ENCODE results near the gene CSRNP2. TPM values are rescaled to one million over a fixed set of nuclear protein-coding genes. Genes with fewer than 3 reads are reported as not detected.

The CSRNP2 gene
- total and polyA plus RNA-seq, 2 experiments from 2014 or later = 23.2 to 30.5 TPM

GRCh38 chr12:51048661-51049251, 34.6 kb downstream of the CSRNP2 start:
- Histone ChIP-seq H3K4me2 (peak overlapping the region; percentile 95), H3K36me3 (replicated peaks; ENCODE audit: insufficient read depth, low read depth) (no peaks in the 10 kb centered on the region), H3K4me1 (ENCODE audit: insufficient read depth) (peaks cover 8% of the 10 kb centered on the region), H3K79me2 (peaks cover 32% of the 10 kb centered on the region), H3K9me2 (replicated peaks; ENCODE audit: insufficient read depth) (no peaks in the 10 kb centered on the region), H3K4me3 (peak overlapping the region; percentile 49), H4K20me1 (ENCODE audit: insufficient read depth, poor library complexity, severe bottlenecking) (no peaks in the 10 kb centered on the region), H3K27me3 (no peaks in the 10 kb centered on the region), H3K9me3 (ENCODE audit: low read depth) (no peaks in the 10 kb centered on the region), H2AFZ (peak overlapping the region; percentile 74), H3K27ac (peak overlapping the region; percentile 95)
- DNase-seq (ENCODE audit: low spot score) = no peak
- TF ChIP-seq, protein P1, sequence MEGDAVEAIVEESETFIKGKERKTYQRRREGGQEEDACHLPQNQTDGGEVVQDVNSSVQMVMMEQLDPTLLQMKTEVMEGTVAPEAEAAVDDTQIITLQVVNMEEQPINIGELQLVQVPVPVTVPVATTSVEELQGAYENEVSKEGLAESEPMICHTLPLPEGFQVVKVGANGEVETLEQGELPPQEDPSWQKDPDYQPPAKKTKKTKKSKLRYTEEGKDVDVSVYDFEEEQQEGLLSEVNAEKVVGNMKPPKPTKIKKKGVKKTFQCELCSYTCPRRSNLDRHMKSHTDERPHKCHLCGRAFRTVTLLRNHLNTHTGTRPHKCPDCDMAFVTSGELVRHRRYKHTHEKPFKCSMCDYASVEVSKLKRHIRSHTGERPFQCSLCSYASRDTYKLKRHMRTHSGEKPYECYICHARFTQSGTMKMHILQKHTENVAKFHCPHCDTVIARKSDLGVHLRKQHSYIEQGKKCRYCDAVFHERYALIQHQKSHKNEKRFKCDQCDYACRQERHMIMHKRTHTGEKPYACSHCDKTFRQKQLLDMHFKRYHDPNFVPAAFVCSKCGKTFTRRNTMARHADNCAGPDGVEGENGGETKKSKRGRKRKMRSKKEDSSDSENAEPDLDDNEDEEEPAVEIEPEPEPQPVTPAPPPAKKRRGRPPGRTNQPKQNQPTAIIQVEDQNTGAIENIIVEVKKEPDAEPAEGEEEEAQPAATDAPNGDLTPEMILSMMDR (IDR thresholded peaks at IDR 0.05; ENCODE audit: poor library complexity) = no peak
- TF ChIP-seq EZH2phosphoT487 (IDR thresholded peaks at IDR 0.05; ENCODE audit: low read depth, severe bottlenecking, unreplicated experiment) = no peak
- TF ChIP-seq EZH2 (IDR thresholded peaks at IDR 0.05; ENCODE audit: borderline replicate concordance) = no peak
- 45% methylated on average over 14 of the region's 14 CpGs for WGBS (ENCODE audit: low lambda C conversion rate, missing lambda C conversion rate)

GRCh38 chr12:51047655-51048540, 35.5 kb downstream of the CSRNP2 start, which contains the start of gene LETMD1:
Gene LETMD1 (plus strand): TSS chr12:51048327. CDS start chr12:51048357, 30 bp downstream.
- H3K9me2 ChIP-seq (replicated peaks; ENCODE audit: insufficient read depth) = no peaks in the 10 kb centered on the region
- H3K9me3 ChIP-seq (ENCODE audit: low read depth) = no peaks in the 10 kb centered on the region
- peaks cover 32% of the 10 kb centered on the region for H3K79me2 ChIP-seq
- peak within 1 kb of the TSS; percentile 89 for H2AFZ ChIP-seq
- DNase-seq (ENCODE audit: low spot score) = peak; percentile 97
- TF ChIP-seq EZH2 (IDR thresholded peaks at IDR 0.05; ENCODE audit: borderline replicate concordance) = no peak
- TF ChIP-seq, protein P1 (IDR thresholded peaks at IDR 0.05; ENCODE audit: poor library complexity) = peak; percentile 98
- no peaks in the 10 kb centered on the region for H4K20me1 ChIP-seq (ENCODE audit: insufficient read depth, poor library complexity, severe bottlenecking)
- H3K36me3 ChIP-seq (replicated peaks; ENCODE audit: insufficient read depth, low read depth) = no peaks in the 10 kb centered on the region
- H3K4me3 ChIP-seq = peak within 1 kb of the TSS; percentile 66
- 6% methylated on average over 51 of the region's 51 CpGs for WGBS (ENCODE audit: low lambda C conversion rate, missing lambda C conversion rate)
- H3K27ac ChIP-seq = peak within 1 kb of the TSS; percentile 95
- H3K4me2 ChIP-seq = peak within 1 kb of the TSS; percentile 95
- H3K4me1 ChIP-seq (ENCODE audit: insufficient read depth) = peaks cover 8% of the 10 kb centered on the region
- no peaks in the 10 kb centered on the region for H3K27me3 ChIP-seq

DNA sequence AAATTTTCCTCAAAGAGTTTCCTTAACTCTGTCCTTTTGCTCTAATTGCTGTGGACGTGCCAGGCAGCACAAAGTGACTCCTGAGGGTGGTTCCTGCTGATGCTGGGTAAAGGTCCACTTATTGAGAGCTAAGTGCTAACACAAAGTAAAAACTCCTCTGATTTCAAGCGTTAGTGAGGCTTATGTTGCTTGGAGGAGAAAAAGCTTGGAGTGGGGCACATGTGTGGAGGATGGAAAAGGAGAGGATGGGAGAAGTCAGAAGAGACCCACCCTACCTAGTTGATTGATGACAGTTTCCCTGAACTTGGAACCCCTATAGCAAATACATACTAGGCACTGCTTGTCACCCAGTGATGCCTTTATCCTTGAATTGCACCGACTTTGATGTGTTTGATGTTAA, 47.1 kb downstream of the CSRNP2 start:
- no peak for DNase-seq (ENCODE audit: low spot score)
- H2AFZ ChIP-seq = no peak overlapping the region
- H3K4me3 ChIP-seq = no peak overlapping the region
- no peaks in the 10 kb centered on the region for H3K36me3 ChIP-seq (replicated peaks; ENCODE audit: insufficient read depth, low read depth)
- no peaks in the 10 kb centered on the region for H3K9me2 ChIP-seq (replicated peaks; ENCODE audit: insufficient read depth)
- H3K27me3 ChIP-seq = no peaks in the 10 kb centered on the region
- H3K4me1 ChIP-seq (ENCODE audit: insufficient read depth) = no peaks in the 10 kb centered on the region
- TF ChIP-seq, protein P1 (IDR thresholded peaks at IDR 0.05; ENCODE audit: poor library complexity) = no peak
- no peak for TF ChIP-seq EZH2phosphoT487 (IDR thresholded peaks at IDR 0.05; ENCODE audit: low read depth, severe bottlenecking, unreplicated experiment)
- no peak for TF ChIP-seq EZH2 (IDR thresholded peaks at IDR 0.05; ENCODE audit: borderline replicate concordance)
- 74% methylated on average over 3 of the region's 3 CpGs for WGBS (ENCODE audit: low lambda C conversion rate, missing lambda C conversion rate)
- H3K27ac ChIP-seq = no peak overlapping the region
- H3K9me3 ChIP-seq (ENCODE audit: low read depth) = no peaks in the 10 kb centered on the region
- H3K4me2 ChIP-seq = no peak overlapping the region
- no peaks in the 10 kb centered on the region for H4K20me1 ChIP-seq (ENCODE audit: insufficient read depth, poor library complexity, severe bottlenecking)
- no peaks in the 10 kb centered on the region for H3K79me2 ChIP-seq

Data from hepatocyte (in vitro differentiated cells).